ENCODE data around the gene ZBED6.
"Not testable (repeated sequence)": the region's sequence is repeated elsewhere in the genome, so short reads cannot be mapped to it uniquely, and the experiment has no call there.

The ZBED6 gene

GRCh38 chr1:203778146-203778545 is 17.3 kb upstream of the ZBED6 start:
- DNase-seq (ENCODE audit: low read depth, low spot score): no peak

DNA sequence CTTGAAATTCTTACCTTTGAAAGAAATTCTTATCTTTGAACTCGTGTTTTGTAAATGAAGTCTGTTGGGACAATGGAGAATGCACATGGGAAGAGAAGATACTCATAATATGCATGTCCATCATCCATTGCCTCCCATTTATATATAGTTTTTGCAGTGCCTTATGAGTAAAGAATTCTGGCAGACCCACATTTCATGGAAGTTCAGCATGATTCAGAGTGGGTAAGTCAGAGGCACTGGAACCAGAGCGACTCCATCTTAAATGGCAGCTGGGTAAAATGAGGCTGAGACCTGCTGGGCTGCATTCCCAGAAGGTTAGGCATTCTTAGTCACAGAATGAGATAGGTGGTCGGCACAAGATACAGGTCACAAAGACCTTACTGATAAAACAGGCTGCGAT is 16.6 kb upstream of the ZBED6 start:
- DNase-seq (ENCODE audit: low read depth, low spot score): no peak

DNA sequence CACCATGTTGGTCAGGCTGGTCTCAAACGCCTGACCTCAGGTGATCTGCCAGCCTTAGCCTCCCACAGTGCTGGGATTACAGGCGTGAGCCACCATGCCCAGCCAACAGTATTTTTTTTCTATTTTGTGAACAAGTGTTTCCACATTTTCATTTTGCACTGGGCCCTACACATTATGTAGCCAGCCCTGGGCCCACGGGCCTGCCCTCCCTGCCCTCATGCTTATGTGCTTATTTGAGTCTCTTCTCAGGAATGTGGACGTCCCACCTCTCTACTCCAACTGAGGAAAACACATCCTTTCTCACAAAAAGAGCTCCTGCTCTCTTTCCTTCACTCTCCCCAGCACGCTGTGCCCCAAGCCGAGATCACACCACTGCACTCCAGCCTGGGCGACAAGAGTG is 13.5 kb upstream of the ZBED6 start:
- no peak for DNase-seq (ENCODE audit: low read depth, low spot score)

DNA sequence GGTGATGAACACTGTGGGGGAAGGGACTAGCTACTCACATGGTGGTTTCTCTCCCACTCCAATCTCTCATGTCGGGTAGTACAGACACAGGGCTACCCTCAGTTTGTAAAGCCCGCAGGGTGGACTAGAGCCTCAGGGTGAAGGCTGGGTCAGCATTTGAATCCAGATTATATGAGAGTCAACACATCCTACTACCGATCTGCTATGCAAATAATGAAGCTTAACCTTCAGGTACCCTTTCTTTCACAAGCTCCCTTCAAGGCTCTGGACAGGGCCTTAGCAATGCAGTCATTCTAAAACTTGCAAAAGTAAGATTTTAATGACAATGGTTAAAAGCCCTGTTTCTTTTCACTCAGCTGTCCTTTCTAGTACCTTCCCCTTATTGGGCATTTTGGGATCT is 5.5 kb upstream of the ZBED6 start:
- DNase-seq (ENCODE audit: low read depth, low spot score): no peak

DNA sequence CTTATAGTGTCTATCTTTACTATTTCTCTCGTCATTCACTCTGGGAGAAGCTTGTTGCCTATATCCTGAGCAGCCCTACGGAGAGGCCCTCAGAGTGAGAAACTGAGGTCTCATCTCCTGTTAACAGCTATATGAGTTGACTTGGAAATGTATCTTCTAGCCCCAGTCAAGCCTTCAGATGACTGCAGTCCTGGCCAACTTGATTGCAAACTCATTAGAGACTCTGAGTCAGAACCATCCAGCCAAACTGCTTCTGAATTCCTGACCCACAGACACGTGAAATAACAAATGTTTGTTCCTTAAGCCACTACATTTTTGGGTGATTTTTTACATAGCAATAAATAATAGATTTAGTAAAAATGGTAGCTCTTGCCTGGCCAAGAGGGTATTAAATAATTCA is 3.9 kb upstream of the ZBED6 start:
- DNase-seq (ENCODE audit: low read depth, low spot score): no peak

DNA sequence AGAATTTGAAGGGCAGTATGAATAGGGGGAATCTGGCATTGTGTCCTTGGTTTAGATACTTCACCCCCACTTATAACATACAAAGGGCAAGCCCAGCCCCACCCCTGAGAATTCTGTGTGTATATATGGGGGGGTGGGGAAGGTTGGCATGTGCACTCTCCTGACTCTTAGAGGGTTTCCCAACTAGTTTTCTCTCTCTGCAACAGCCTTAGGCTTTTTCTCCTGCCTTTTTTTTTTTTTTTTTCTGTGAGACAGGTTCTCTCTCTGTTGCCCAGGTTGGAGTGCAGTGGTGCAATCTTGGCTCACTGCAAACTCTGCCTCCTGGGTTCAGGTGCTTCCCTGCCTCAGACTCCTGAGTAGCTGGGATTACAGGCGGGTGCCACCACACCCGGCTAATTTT is 2.9 kb upstream of the ZBED6 start:
- no peak for DNase-seq (ENCODE audit: low read depth, low spot score)

GRCh38 chr1:203793561-203793960 is 1.9 kb upstream of the ZBED6 start:
- DNase-seq (ENCODE audit: low read depth, low spot score): not testable (repeated sequence)

DNA sequence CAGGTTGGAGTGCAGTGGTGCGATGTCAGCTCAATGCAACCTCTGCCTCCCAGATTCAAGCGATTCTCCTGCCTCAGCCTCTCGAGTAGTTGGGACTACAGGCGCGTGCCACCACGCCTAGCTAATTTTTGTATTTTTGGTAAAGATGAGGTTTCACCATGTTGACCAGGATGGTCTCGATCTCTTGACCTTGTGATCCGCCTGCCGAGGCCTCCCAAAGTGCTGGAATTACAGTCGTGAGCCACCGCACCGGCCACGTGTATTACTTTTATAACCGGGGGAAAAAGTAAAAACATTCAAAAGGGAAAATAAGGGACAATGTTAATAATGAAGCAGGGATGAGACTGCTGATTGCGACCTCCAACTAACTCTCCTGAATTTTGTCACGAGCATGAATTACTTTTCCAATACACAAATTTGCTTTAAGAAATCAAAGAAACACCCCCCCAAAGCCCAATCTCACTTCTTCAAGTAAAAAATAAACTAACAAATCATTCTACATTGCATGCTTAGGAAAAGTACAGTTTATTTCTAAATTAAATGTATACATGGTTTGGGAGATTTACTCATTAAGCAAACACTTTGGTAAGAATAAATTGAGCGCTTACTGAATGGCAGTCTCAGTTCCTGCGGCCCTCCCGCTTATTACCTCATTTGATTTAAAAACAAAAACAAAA is 521 bp upstream of the ZBED6 start:
- no peak for DNase-seq (ENCODE audit: low read depth, low spot score)

GRCh38 chr1:203796236-203796605 is 798 bp downstream of the ZBED6 start:
- DNase-seq (ENCODE audit: low read depth, low spot score): no peak

GRCh38 chr1:203797216-203797615 is 1.8 kb downstream of the ZBED6 start:
- no peak for DNase-seq (ENCODE audit: low read depth, low spot score)

GRCh38 chr1:203797948-203798655 is 2.7 kb downstream of the ZBED6 start:
- DNase-seq (ENCODE audit: low read depth, low spot score): no peak

GRCh38 chr1:203799157-203799556 is 3.7 kb downstream of the ZBED6 start:
- no peak for DNase-seq (ENCODE audit: low read depth, low spot score)

- DNase-seq (ENCODE audit: low read depth, low spot score): no peak
Observed at GRCh38 chr1:203799971-203800370, 4.5 kb downstream of the ZBED6 start.

DNA sequence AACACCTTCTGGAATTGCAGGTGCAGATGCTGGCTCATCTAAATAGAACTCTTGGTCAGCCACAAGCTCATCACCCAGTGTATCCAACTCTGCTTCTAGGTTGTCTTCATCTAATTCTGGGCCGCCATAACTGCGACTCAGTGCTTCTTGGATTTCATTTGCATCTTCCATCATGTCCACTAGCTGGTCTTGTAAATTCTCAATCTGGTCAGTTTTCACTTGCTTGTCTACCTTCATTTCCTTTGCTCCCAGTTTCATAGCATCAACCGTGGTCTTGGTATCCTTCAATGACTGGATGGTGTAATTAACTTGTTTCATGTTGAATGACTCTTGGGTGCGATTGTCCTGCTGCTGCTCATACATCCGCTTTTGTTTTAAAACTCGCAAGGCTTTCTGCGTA is 10.3 kb downstream of the ZBED6 start:
- DNase-seq (ENCODE audit: low read depth, low spot score): no peak

DNA sequence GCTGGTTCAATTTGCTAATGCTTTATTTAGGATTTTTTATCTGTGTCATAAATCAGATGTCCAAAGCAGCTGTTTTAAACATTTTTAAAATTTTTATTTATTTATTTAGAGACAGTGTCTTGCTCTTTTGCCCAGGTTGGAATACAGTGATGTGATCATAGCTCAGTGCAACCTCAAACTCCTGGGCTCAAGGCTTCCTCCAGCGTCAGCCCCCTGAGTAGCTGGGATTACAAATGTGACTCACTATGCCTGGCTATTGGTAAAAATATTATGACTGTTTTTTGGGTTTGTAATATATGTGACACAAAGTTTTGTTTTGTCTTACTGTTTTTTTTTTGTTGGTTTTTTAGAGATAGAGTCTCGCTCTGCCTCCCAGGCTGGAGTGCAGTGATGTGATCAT is 11.8 kb downstream of the ZBED6 start:
- no peak for DNase-seq (ENCODE audit: low read depth, low spot score)

GRCh38 chr1:203813581-203814341 is 18.3 kb downstream of the ZBED6 start:
- DNase-seq (ENCODE audit: low read depth, low spot score): no peak

- DNase-seq (ENCODE audit: low read depth, low spot score): no peak
Observed at GRCh38 chr1:203818399-203818798, 23.0 kb downstream of the ZBED6 start.

GRCh38 chr1:203823306-203823705 is 27.9 kb downstream of the ZBED6 start:
- DNase-seq (ENCODE audit: low read depth, low spot score): no peak

- DNase-seq (ENCODE audit: low read depth, low spot score): no peak
Observed at GRCh38 chr1:203826175-203826574, 30.8 kb downstream of the ZBED6 start.

GRCh38 chr1:203828002-203828401 is 32.6 kb downstream of the ZBED6 start:
- DNase-seq (ENCODE audit: low read depth, low spot score): no peak

- DNase-seq (ENCODE audit: low read depth, low spot score): no peak
Observed at GRCh38 chr1:203828503-203828902, 33.1 kb downstream of the ZBED6 start.

DNA sequence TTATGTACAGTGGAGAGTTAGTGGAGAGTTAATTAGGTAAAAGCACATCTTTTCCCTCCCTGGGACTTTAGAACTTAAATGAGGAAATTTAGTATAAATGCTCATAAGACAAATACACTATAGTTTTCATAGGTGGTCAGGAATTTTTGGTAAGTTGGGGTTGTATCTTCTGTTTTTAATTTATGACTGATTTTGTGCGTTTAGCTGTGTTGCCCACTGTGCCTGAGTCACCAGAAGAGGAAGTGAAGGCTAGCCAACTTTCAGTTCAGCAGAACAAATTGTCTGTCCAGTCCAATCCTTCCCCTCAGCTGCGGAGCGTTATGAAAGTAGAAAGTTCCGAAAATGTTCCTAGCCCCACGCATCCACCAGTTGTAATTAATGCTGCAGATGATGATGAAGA is 33.8 kb downstream of the ZBED6 start:
- not testable (repeated sequence) for DNase-seq (ENCODE audit: low read depth, low spot score)

DNA sequence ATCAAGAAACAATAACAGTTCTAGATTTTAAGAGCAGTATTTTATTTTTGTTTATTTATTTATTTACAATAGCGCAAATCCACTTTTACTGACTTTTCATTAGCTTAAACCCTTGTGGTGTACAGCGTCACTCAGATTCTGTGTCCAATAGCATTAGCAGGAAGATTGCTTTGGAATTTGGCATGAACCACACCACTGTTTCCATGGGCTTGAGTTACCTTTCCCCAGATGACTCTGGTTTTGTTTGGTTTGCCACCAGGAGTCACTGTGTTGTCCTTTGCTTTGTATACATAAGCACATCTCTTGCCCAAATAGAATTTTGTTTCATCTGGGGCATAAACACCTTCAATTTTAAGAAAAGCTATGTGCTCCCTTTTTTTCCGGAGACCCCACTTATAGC is 40.1 kb downstream of the ZBED6 start:
- DNase-seq (ENCODE audit: low read depth, low spot score): no peak
